GM18907 (cell line): ENCODE measurements around the gene HLCS.
"Not testable (repeated sequence)": the region's sequence is repeated elsewhere in the genome, so short reads cannot be mapped to it uniquely, and the experiment has no call there.

Experiments
- ATAC-seq: cut with Tn5 transposase; IDR thresholded peaks from one replicate; pipeline ENCODE4 v1.9.1; 2021; ENCODE audit warnings: mild to moderate bottlenecking, moderate library complexity; ENCODE audit not compliant: unreplicated experiment

The HLCS gene

DNA sequence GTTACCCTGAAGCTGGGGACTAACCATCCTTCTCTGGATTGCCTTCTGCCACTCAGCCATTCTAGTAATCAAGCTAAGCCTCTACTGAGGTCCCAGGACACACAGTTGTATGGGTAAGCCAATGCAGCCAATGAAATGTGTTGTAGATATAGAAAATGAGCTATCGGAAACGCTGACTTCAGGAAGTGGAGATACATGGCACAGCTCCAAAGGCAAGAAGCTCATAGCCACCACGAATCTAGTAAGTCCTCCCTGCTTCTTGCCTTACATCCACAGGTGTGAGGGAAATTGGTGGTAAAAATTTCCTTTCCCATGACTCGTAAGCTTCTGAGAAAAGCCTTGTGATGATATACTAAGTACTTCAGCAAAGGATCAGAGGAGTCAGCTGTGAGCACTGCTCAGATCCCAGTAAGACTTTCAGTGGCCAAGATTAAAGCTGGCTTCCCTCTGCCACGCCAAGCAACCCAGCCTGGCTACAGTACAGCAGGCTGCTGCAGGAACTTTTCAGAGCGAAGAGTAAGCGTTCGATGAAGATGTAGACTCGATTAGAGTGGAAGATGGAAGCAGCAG, 149.8 kb downstream of the HLCS start:
- ATAC-seq: no peak

DNA sequence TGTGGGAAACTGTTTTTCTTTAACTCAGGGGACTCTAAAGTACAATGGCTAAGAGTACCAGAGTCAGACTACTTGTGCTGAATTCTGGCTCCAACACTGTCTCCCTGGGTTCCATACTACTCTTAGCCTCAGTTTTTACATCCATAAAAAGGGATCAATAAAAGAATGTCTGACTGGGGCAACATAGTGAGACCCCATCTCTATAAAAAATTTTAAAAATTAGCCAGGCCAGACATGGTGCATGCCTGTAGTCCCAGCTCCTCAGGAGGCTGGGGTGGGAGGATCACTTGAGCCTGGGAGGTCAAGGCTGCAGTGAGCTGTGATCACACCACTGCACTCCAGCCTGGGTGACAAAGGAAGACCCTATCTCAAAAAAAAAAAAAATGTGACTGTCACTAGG, 150.4 kb downstream of the HLCS start:
- not testable (repeated sequence) for ATAC-seq

DNA sequence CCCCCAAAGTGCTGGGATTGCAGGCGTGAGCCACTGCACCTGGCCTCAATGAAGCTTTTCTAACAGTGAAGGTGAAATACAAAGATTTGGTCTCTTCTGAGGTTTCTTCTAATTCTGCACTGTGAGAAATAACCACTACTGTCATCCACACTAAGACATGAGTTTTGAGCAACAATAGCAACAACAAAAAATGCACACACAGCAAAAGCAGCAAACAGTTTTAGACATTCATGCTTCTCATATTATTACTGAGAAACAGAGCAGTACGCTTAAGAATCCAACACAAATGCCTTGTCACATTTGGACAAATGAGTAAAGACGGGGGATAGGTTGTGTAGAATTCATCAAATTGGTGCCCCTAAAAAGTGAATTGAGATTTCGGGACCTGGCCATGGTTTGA, 151.2 kb downstream of the HLCS start:
- no peak for ATAC-seq

DNA sequence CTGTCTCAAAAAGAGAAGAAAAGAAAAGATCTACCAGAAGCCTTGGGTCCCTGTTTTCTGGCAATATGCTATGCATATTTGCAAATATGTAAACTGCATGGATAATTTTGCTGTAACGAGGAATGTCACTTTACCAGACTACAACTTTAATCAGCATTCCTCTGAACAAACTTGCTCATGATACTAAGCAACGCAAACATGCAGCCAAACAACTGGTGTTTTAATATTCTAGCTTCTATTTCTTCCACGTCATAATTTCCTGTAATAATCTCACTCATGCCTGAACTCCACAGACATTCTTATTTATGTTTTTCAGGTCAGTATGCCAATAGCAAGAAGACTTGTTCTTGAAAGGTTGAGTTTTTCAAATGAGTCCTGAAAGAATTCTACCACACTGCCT, 153.4 kb downstream of the HLCS start:
- no peak for ATAC-seq

DNA sequence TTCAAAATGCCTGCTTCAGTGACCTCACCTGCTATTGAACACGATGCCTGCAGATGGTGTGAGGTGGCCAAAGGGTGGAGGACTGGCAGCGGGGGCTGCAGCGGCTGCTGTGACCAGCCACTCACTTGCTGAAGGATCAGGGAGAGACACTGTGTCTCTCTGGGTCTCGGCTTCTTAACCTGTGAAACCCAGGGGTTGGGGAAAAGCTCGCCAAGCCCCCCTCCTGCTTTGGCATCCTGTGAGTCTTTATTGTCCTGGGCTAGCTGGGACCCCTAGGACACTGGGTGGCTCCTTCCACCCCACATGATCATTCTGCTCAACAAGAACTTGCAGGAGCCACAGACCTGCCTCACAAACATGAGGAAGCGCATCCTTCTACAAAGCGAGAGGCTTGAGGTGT, 154.7 kb downstream of the HLCS start:
- no peak for ATAC-seq

DNA sequence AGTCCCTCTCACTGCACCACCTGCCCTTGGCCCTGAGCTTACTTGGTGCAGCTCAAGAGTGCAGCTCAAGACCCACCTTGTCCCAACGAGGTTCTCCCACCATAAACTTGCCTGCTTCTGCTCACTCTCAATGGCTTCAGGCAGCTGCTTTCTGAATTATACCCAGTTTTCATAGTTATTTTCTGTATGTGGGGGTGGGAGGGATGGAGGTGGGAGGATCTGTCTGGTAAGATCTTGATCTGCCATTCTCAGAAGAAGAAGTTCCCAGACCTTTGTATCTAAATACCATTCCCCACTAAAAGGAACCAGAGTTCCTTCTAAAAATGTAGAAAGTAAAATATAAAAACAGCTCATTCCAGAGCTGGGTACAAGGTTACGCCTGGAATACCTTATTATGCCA, 156.0 kb downstream of the HLCS start:
- no peak for ATAC-seq

DNA sequence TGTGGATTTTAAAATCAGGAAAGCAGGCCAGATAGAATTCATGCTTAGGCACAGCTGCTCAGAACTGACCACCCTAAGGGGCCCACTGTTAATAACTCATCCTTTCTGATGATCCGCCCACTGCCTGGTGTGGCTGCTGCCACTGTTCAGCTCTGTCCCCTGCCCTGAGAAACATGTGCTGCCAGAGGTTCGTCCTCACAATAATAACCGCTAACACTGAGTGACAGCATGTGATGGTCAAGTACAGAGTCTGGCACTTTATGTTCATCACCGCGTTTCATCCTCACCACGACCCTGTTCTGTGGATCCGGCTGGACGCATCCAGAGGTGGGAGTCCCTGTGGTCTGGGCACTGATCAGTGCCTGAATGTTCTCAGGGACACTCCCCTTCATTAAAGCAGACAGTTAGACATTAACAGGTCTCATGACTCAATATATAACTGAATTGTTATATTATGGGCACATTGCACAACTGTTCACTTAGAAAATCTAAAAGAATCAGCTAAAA, 159.0 kb downstream of the HLCS start:
- no peak for ATAC-seq

DNA sequence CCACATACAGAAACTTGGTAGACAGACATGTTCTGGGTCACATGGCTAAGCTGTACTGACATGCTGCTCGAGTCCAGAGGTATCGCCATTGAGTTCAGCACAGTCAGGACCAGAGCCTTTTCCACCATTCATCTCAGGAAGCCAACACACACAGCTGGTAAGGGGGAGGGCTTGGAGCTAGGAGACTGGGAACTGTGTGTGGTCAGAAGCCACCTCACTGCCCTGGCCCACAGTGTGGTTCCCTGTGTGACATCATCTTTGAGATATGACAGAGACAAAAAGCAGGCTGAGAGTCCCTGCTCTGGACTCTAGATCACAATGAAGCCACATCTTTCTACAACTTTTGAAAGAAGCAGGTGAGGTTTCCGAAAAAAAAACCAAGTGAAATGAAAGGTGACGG, 160.4 kb downstream of the HLCS start:
- ATAC-seq: no peak

DNA sequence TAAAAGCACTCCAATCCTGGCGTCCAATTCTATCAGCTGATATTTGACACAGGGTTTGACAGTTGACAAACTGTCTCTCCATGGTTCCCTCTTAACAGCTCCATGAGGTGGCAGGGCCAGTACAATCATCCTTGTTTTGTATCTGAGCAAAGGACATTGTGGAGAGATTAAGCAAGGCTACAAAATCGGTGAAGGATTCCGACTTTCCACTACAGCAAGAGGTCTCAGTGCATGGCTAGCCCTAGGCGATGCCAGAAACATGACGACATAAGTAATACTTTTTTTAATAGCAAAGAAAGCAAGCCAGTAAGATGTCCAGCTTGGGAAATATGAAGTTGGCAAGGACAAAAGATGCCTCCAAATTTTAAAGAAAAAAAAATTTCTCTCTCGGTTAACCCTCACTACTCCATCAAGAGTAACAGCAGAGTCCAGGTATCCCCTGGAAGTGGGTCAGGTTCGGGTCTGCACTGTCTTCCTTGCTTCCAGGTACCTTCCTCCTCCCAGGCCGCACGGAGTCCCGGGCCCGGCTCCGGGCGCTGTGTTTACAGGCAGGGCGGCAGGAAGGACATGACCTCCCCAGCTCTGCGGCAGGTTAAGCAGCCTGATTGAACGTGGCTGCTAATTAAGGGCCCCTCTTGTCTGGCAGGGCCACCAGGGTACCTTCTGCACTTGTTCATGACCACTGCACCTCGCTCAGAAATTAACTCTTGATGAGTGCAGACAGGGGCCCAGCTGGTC, 161.4 kb downstream of the HLCS start:
- ATAC-seq: no peak

DNA sequence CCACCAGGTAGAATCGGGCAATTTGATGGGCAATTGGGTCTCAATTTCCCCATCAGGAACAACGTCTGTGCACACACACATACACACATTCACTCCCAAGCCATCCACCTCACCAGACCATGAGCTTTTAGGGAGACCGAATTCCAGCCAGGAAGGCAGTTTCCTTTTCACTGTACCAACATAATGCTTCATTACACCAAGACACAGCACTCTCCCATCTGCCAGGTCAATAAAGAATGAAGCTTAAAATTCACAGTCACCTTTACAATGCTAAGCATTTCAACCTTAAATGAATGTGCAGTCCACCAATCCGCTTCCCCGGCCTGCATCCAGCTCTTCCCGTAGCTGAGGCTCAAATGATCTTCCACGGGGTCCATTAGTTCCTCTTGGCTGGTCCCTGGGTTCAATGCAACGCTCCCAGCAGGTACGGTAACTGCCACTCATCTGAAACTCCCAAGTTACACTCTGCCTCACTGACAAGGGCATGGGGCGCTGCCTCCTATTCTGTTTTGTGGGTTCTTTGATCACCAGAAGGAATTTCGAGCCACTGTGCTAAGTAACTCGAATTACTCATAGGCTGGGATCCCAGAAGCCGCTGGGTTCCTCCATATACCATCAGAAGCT, 162.5 kb downstream of the HLCS start:
- no peak for ATAC-seq

DNA sequence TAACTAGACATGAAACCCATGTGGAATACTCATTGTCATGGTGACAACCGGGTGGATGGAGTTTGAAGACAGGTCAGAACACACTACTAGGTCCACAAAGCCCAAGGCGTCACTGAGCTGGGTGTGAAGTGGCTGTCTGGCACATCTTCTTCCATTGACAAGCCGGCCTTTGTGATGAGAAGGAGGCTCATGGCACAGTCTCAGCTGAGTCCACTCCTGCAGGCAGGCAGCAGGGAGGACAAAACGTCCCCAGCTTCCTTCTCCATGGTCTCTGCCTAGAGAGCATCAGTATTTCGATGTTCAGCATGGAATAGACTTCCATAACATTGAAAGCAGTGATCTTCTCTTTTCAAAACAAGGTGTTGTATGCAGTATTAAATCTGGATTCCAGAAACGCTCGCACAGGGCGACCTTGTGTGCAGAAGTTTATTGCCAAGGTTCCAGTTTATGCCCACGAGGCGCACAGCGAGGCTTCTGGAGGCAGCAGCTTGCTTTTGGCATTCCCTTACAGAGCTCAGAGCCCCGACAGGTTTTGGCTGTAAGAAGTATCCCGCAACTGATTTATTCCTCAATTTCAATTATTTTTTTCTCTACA, 163.3 kb downstream of the HLCS start:
- no peak for ATAC-seq

DNA sequence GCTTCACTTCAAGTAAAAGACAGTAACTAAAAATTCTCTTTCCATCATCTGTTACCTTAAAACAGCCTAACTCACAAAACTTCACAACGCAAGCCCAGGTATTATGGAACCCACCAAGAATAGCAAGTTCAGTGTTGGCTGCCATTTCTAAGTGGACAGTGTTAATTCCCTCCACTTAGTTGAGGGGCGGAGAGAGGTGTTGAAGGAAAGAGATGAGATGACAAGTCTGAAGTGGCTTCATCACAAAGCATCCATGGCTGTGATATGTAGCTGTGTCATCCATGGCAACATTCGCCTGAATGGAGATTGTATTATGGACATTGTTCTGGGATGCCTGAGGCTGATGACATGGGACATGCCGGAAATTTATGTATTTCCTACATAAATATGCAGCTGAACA, 165.7 kb downstream of the HLCS start:
- ATAC-seq: no peak

DNA sequence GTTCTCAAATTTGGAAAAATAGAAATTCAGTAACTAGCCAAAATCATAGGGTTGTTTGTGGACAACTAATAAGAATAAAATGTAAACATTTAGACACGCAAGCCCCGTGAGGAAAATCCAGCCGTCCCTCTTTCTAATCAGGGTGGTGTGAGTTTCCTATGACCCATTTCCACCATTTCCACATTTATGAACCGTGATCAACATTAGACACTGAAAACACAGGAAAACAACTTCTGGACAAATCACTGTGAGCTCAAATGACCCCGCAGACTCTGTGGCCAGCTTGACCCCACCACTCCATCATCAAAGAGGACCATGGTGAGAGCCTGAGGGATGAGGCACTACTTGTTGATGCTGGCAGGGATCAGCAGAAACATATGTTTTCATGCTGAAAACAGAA, 166.6 kb downstream of the HLCS start:
- no peak for ATAC-seq

DNA sequence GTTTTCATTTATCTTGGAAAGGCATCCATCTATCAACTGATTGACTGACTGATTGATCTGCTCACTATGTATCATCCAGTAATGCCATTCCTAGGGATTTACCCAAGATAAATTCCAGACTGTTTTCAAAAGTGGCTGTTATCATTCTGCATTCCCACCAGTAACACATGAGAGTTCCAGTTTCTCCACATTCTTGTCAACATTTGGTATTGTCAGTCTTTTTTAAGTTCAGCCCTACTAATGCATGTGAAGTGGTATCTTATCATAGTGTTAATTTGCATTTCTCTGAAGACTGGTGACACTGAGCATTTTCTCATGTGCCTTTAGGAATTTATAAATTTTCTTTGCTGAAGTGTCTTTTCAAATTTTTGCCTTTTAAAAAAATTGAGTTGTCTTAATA, 168.0 kb downstream of the HLCS start:
- no peak for ATAC-seq

DNA sequence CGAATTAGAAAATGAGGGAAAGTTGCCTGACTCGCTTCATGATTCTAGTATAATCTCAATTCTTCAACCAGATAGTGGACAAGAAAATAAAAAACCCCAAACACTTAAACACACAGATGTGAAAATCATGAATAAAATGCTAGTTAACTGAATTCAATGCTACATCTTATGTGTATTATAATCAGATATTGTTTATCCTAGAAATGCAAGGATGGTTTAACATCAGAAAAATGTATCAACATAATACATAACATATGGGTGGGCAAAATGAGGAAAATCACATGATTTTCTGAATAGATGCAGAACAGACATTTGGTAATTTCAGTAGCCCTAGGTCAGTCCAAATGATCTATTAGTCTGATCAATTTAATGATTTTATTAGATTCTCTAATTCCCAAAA, 170.4 kb downstream of the HLCS start:
- ATAC-seq: no peak

DNA sequence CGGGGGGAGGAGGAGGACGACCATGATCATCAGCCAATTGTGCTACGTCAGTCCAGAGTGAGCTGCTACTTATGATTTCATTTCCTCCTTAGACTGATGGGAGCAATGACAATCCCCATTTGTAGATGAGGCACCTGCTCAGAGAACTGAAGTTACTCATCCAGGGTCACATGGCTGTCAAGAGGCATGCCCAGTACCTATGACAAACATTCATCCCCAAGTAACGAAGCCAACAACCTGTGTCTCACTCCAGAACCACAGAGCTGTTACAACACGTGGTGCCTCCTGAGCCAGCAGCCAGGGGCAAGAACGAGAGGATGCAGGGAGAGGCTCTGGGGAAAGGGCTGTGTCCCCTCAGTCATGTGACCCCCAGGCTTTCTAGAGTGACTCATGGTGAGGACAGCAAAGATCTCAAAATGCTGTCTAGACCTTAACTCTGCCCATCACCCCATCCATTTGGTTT, 173.9 kb downstream of the HLCS start:
- ATAC-seq: no peak

DNA sequence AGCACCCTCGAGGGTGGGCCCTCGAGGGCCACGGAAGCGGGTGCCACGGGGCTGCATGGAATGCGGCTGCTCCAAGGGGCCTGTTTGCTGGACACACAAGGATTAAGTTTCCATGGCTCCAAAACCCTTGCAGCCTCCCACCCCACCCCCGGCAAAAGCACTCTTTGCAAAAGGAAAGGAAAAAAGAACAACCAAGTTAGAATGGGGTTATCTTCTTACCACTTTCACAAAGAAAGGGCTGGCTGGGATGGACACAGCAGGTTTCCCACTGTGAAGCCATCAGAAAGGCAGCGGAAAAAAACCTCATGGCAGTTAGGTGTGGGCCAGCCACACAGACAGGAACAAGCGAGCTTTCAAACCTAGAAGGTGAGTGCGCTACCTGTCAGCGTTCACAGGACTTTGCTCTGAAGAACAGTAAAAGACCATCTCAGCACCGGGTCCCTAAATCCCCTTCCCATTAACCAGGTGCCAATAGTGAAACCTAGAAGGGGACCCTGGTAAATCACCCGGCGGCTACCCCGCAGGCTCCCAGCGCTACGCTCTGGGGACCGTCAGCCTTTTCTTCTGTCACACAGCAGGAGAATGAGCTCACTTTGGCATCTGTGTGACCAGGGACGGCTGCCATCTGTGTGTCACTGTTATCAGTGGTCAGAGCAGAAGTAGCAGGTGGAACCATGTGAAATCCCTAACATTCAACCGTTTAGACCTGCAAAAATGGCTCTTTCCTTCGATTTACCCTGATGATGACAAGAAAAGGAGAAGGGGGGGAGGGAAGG, 174.6 kb downstream of the HLCS start:
- ATAC-seq: no peak

DNA sequence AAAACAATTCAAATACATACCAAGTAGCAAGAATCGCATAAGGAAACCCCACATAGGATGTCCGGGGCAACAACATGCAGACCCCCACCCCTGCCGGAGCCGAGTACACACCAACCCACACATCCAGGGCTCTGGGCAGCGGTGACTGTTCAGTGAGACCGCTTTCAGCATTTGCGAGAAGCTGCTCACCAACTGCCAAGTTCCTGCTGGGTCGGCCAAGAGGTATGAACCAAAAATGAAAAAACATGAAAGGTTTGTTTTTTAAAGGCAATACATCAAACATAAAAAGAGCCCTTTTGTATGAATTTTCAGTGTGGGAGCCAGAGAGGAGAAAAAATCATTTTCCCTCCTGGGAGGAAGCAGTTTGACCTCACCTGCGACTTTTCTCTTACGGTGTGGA, 175.3 kb downstream of the HLCS start:
- ATAC-seq: no peak

DNA sequence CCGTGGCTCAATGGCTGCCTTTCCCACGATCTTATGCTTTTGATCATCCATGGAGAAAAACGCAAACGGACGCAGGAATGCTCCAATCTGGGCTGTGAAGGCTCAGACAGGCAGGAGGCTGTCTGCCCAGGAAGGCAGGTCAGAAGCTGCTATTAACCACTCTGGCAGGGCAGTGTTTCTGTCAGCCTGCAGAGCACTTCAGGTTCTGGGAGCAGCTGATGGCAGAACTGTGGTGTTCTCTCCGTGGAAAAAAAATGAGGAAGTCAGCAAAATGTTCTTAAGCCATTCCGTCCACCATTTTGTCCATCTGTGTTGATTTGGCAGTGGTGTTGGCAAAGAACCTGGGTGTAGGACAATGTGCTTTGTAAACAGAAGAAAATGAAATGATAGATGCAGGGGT, 175.9 kb downstream of the HLCS start:
- no peak for ATAC-seq

DNA sequence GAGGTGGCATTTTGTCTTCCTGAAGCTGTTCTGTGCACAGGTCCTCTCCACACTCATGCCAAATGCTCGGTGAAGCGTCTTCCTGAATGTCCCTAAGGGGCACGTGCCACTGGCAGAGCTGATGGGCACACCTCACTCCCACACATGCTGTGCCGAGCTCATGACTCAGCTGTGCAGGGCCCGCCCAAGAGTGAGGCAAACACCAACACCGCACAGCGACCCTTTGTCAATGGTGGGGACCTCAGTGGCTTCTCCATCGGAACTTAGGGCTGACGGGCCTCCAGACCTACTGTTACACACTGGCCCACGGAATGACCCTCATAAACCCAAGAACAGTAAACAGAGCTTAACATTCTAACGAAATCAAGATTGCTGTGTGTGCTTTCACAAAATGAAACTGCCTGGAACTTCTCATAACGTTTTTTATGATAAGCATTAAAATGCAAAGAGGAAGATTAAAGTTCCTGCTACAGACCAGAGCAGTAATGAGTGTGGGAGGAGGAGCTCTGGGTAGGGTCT, 178.3 kb downstream of the HLCS start:
- no peak for ATAC-seq

DNA sequence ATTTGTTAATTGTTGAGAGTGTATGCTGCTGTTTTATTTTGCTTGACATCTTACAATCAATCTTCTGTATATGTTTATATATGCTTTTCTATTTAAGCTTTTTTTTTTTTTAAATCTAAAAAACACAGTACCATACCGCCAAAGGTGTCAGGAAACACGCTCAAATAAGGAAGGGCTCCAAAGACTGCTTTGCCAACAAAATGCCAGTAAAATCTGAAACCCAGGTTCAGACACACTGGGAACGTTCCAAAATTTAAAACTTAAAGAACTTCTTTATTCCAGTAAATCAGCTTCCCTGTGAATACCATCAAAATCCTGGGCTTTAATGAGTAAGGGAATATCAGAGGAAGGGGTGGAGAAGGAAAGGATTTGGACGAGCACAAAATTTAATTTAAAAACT, 180.3 kb downstream of the HLCS start:
- no peak for ATAC-seq
